Kidney (tissue), 14 donors: ENCODE data around the gene SLC25A36. TPM values are rescaled to one million over a fixed set of nuclear protein-coding genes. Genes with fewer than 3 reads are reported as not detected.

Experiments
- DNase-seq, 5 donors: peaks; one replicate each; pipeline ENCODE4 v3.0.0-alpha.2; 2013 to 2020
- FAIRE-seq: peaks from 2 replicates; lab custom pipeline; 2012; peaks lifted over from hg19 to GRCh38; lab: Jason Lieb, UNC
- H3K27ac ChIP-seq, 2 donors: one replicate each; pipeline ENCODE4 v1.7.0; 2013; ENCODE audit warnings: low read depth in 2 of 2, low read length in 2 of 2, inconsistent platforms in 1 of 2
- H3K27me3 ChIP-seq: one replicate; pipeline ENCODE4 v1.7.1; 2013; ENCODE audit warnings: low read length, inconsistent platforms; ENCODE audit not compliant: control insufficient read depth, insufficient read depth
- H3K36me3 ChIP-seq, 3 donors: one replicate each; pipeline versions ENCODE4 v1.7.0 to v1.7.1; 2013; ENCODE audit warnings: low read length in 3 of 3, control low read depth in 1 of 3, inconsistent platforms in 1 of 3; ENCODE audit not compliant: insufficient read depth in 3 of 3, control insufficient read depth in 2 of 3
- H3K4me1 ChIP-seq, 3 donors: one replicate each; pipeline versions ENCODE4 v1.7.0 to v1.7.1; 2013; ENCODE audit warnings: low read length in 3 of 3, inconsistent platforms in 1 of 3, low read depth in 1 of 3; ENCODE audit not compliant: control insufficient read depth in 2 of 3, insufficient read depth in 2 of 3
- H3K4me3 ChIP-seq, 3 donors: one replicate each; pipeline versions ENCODE4 v1.7.0 to v1.8.1; 2013; ENCODE audit warnings: low read length in 3 of 3, control low read depth in 1 of 3, inconsistent platforms in 1 of 3
- H3K9ac ChIP-seq, 3 donors: one replicate each; pipeline versions ENCODE4 v1.7.0 to v1.7.1; 2013; ENCODE audit warnings: low read length in 3 of 3, control low read depth in 1 of 3, inconsistent platforms in 1 of 3
- H3K9me3 ChIP-seq, 3 donors: one replicate each; pipeline versions ENCODE4 v1.7.0 to v1.7.1; 2013; ENCODE audit warnings: low read length in 3 of 3, control low read depth in 1 of 3, inconsistent platforms in 1 of 3; ENCODE audit not compliant: control insufficient read depth in 2 of 3, insufficient read depth in 1 of 3
- intact Hi-C: fragments of 100-400 bp; cut with DNase I; formaldehyde crosslinking; loops from one replicate; pipeline ENCODE4 v1.11.1; 2022
- polyA plus RNA-seq: library from polyadenylated mRNA; stranded (reverse); fragments of 350-450 nt; fragmentation: Illumina TruSeq; extraction: RNeasy Lipid Tissue Mini Kit (QIAGEN cat#74804); gene quantifications from one replicate; pipeline ENCODE4 v1.2.3, GENCODE V29; 2014; ENCODE audit warnings: low read depth, low replicate concordance; ENCODE audit not compliant: insufficient read depth
- total RNA-seq: library from RNA; stranded (reverse); fragmentation: NEBNext Ultra II Directional; extraction: Animal tissue kit (Norgen Biotek cat#: 25700); gene quantifications from one replicate; pipeline ENCODE4 v1.2.1, GENCODE V29; 2021
- TF ChIP-seq, protein P1 (sequence below): IDR thresholded peaks from 3 replicates; pipeline ENCODE4 v1.5.1; 2012; ENCODE audit warnings: mild to moderate bottlenecking, moderate library complexity, borderline replicate concordance; ENCODE audit not compliant: insufficient read depth; ENCODE audit errors: extremely low read depth
- donor health status: control.
- donor health status: control.
- donor health status: control.
- donor health status: control.
- donor health status: control.
- donor health status: DM: yes; HTN: yes; CAD: no.
- donor health status: Normal renal cell carcinoma (clear cell type).

SLC25A36 gene
- total and polyA plus RNA-seq, 2 donors from 2014 or later: 20.0 to 78.1 TPM

DNA sequence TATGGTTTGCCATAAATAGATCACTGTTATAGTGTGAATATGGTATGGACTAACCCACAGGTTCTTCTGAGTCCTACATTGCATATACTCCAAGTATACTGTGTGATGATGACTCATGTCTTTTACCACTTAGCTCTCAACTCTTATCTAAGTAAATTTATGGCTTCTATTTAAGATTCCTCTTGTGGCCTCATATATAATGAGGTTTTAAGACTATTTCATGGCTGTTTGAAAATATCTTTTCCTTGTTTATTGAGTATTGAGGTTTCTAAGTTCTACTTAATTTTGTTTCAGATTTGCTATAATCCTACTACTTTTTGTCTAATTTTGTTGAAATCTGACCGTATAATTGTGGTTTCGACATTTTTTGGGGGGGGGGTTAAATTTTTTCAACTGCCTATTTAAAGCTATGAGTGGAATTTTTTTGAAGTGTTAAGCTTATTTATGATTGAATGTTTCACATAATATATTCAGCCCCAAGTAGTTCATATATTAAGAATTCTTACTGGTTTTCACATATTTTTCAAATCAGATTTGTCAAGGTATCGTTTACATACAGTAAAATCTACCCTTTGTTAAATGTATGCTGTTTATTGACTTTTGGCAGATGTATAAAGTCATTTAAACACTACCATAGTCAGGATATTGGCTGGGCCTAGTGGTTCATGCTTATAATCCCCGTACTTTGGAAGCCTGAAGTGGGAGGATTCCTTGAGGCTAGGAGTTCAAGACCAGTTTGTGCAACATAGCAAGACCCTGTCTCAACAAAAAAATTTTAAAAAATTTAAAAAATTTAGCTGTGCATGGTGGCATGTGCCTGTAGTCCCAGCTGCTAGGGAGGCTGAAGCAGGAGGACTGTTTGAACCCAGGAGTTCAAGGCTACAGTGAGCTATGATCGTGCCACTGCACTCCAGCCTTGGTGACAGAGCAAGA lies 11.7 kb downstream of the SLC25A36 start:
- intact Hi-C loops: no loop called here
- Histone ChIP-seq H3K9me3 (no peaks in the 10 kb centered on the region), H3K36me3 (peaks cover 0 to 7% (median 0%) of the 10 kb centered on the region in 3 donors), H3K9ac (no peak overlapping the region), H3K4me3 (no peak overlapping the region), H3K27me3 (no peaks in the 10 kb centered on the region), H3K27ac (no peak overlapping the region), H3K4me1 (peaks cover 0 to 41% (median 8%) of the 10 kb centered on the region in 3 donors)
- FAIRE-seq (no peak), DNase-seq (no peak)
- TF ChIP-seq, protein P1, sequence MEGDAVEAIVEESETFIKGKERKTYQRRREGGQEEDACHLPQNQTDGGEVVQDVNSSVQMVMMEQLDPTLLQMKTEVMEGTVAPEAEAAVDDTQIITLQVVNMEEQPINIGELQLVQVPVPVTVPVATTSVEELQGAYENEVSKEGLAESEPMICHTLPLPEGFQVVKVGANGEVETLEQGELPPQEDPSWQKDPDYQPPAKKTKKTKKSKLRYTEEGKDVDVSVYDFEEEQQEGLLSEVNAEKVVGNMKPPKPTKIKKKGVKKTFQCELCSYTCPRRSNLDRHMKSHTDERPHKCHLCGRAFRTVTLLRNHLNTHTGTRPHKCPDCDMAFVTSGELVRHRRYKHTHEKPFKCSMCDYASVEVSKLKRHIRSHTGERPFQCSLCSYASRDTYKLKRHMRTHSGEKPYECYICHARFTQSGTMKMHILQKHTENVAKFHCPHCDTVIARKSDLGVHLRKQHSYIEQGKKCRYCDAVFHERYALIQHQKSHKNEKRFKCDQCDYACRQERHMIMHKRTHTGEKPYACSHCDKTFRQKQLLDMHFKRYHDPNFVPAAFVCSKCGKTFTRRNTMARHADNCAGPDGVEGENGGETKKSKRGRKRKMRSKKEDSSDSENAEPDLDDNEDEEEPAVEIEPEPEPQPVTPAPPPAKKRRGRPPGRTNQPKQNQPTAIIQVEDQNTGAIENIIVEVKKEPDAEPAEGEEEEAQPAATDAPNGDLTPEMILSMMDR: no peak

DNA sequence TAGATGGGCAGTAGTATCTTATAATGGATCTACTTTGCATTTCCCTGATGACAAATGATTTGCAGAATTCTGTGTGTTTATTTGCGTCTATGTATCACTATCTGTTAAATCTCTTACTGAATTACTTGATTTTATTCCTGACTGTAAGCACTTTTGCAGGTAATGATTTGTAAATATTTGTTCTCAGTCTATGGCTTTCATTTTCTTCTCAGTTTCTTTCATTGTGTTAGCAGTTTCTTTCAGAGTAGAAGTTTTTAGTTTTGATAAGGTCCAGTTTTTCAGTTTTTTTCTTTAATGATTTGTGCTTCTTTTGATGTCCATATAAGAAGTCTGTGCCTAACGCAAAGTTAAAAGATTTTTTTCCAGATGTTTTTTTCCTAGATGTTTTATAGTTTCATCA lies 12.9 kb downstream of the SLC25A36 start:
- DNase-seq (no peak), FAIRE-seq (peak; percentile 6)
- TF ChIP-seq, protein P1: no peak
- Histone ChIP-seq H3K27ac (no peak overlapping the region), H3K9me3 (no peaks in the 10 kb centered on the region), H3K4me3 (no peak overlapping the region), H3K9ac (no peak overlapping the region), H3K27me3 (no peaks in the 10 kb centered on the region), H3K36me3 (peaks cover 0 to 9% (median 0%) of the 10 kb centered on the region in 3 donors), H3K4me1 (peaks cover 0 to 32% (median 8%) of the 10 kb centered on the region in 3 donors)
- intact Hi-C loops: no loop called here

DNA sequence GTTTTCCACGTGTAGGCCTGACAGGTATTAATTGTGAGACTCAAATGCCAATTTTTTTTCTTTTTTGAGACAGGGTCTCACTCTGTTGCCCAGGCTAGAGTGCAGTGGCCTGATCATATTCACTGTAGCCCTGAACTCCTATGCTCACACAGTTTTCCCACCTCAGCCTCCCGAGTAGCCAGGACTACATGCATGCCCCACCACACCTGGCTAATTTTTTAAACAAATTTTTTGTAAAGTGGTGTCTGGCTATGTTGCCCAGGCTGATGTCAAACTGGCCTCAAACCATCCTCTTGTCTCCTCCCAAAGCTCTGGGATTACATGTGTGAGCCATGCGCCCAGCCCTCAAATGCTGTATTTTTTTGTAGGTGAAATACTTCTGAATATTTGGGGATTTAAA lies 14.0 kb downstream of the SLC25A36 start:
- TF ChIP-seq, protein P1: no peak
- Histone ChIP-seq H3K27ac (no peak overlapping the region), H3K36me3 (peaks cover 0 to 16% (median 3%) of the 10 kb centered on the region in 3 donors), H3K4me3 (no peak overlapping the region), H3K9me3 (no peaks in the 10 kb centered on the region), H3K27me3 (no peaks in the 10 kb centered on the region), H3K9ac (no peak overlapping the region), H3K4me1 (peaks cover 0 to 24% (median 3%) of the 10 kb centered on the region in 3 donors)
- DNase-seq: no peak
- intact Hi-C loops: no loop called here
- FAIRE-seq: no peak
